Coronary artery (tissue), 2 donors: ENCODE measurements around the gene RAD51B.

Experiments
- DNase-seq: peaks from one replicate; pipeline ENCODE4 v3.0.0-alpha.2; 2017; ENCODE audit warnings: low spot score
- H3K27ac ChIP-seq, 2 donors: fragments of 200-600 bp; sonication (generic); one replicate each; pipeline ENCODE4 v1.5.1; 2016 to 2019
- H3K4me3 ChIP-seq: fragments of 200-600 bp; sonication (generic); 2 replicates; pipeline ENCODE4 v1.5.1; 2016; ENCODE audit warnings: mild to moderate bottlenecking, moderate library complexity
- CTCF ChIP-seq: fragments of 200-600 bp; sonication (generic); IDR thresholded peaks from one replicate; pipeline ENCODE4 v1.5.1; 2019; ENCODE audit warnings: antibody characterized with exemption

RAD51B gene

GRCh38 chr14:68770051-68770450 is 950.5 kb downstream of the RAD51B start:
- TF ChIP-seq CTCF: no peak
- Histone ChIP-seq H3K27ac (no peak overlapping the region), H3K4me3 (no peak overlapping the region)
- peak; percentile 68 for DNase-seq

DNA sequence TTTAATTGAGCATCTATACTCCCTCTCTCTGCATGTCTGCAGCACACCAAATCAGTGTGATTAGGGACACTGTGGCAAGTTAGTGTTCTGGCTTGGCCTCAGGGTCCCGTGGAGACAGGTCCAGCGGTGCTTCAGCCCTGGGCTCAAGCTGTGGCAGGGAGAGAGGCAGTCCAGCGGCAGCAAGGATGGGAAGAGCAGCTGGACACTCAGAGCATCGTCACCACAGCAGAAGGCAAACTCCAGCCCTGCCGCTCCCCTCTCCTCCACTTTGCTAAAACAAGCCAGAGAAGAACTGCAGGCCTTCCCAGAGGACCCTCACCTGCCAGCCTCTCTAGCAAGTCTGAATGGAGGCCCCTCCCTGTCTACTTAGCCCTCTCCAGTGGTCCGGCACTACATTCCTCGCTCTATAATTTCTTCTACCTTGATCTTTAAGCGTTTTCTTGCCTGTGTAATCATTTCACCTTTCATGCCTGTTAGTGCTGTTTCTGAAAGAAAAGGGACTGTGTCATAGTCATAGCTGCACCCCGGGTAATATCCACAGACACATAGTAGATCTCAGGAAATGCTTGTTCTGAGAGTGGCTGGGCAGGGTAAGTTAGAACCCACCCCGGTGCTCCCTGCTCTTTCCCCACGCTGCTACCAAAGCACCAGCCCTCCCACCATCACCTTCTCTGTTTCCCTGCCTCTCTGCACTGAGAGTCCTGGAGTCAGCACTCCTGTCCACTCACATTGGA is 951.1 kb downstream of the RAD51B start:
- DNase-seq: no peak
- Histone ChIP-seq H3K4me3 (no peak overlapping the region), H3K27ac (peak overlapping the region in 1 of 2 donors; percentile 74)
- no peak for TF ChIP-seq CTCF

DNA sequence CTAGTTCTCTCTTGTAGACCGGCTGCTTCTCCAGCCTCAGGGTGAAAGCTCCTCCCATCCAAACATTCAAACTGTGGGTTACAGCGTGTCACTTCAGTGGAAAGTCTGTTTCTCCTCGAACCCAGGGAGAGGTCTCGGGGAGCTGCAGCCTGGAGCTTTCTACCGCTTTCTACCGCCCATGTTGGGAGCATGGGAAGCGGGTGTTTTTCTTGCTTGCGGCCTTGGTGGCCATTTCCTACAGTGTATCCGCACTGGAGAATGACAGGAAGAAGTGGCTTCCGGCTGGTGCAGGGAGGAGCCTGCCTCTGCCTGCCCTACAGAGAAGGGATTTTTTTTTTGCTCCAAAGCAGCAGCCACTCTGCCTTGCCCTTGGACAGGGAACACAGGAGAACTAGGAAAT is 952.1 kb downstream of the RAD51B start:
- H3K27ac ChIP-seq: peak overlapping the region in 1 of 2 donors; percentile 74
- no peak for DNase-seq
- no peak for TF ChIP-seq CTCF
- H3K4me3 ChIP-seq: no peak overlapping the region

DNA sequence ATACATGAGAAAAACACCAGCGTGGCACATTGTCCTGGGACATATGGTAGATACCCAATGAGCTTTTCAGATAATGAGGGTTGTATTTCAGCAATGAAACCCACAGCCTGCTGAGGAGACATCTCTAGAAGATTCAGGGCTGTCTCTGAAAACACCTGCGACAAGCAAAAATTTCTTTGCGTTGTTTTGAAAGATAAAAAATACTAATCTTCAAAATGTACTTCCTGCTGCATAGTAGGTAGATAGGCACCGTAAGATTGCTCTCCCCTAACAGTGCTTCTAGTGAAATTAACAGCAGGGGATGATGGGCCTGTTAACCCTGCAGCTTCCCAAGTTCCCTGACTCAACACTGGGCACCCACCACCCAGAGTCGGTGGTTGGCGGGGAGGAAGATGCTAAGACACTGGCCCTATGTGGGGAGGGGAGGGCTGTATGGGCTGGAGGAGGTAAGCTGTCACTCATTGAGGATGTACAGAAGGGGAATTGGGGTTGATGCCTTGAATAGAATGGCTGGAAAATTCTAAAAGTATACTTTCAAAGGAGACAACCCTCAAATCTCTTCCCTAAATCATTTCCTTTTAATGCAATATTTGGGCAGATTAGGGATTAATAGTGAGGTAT is 953.3 kb downstream of the RAD51B start:
- Histone ChIP-seq H3K27ac (no peak overlapping the region), H3K4me3 (no peak overlapping the region)
- TF ChIP-seq CTCF: no peak
- peak; percentile 49 for DNase-seq

- H3K27ac ChIP-seq: peak overlapping the region; percentile 2 to 67
- H3K4me3 ChIP-seq: no peak overlapping the region
- TF ChIP-seq CTCF: no peak
- DNase-seq: peak; percentile 68
Observed at GRCh38 chr14:68774771-68775613, 955.4 kb downstream of the RAD51B start.

GRCh38 chr14:68775614-68776126 is 956.1 kb downstream of the RAD51B start:
- no peak overlapping the region for H3K4me3 ChIP-seq
- TF ChIP-seq CTCF: no peak
- peak; percentile 56 for DNase-seq
- H3K27ac ChIP-seq: peak overlapping the region in 1 of 2 donors; percentile 67
